ENCODE results near the gene CCL21.

- TF ChIP-seq EZH2 (IDR thresholded peaks at IDR 0.05; ENCODE audit: insufficient read depth, poor library complexity, severe bottlenecking) (no peak), EZH2phosphoT487 (IDR thresholded peaks at IDR 0.05; ENCODE audit: insufficient read depth, low read depth) (no peak)
Measured at GRCh38 chr9:34688329-34689115, 21.4 kb downstream of the CCL21 start.
